GM23248 (cell line): Measurements from ENCODE around the gene HSD17B12.

Experiments
- EZH2 ChIP-seq: fragments of 200-600 bp; sonication (generic); IDR thresholded peaks from 2 replicates; pipeline ENCODE4 v1.6.1; 2018; ENCODE audit warnings: antibody characterized with exemption, mild to moderate bottlenecking; ENCODE audit not compliant: insufficient read depth, poor library complexity, severe bottlenecking
- EZH2phosphoT487 ChIP-seq: fragments of 200-600 bp; sonication (generic); IDR thresholded peaks from 2 replicates; pipeline ENCODE4 v1.6.1; 2018; ENCODE audit warnings: antibody characterized with exemption, moderate library complexity, mild to moderate bottlenecking, low read depth; ENCODE audit not compliant: insufficient read depth

DNA sequence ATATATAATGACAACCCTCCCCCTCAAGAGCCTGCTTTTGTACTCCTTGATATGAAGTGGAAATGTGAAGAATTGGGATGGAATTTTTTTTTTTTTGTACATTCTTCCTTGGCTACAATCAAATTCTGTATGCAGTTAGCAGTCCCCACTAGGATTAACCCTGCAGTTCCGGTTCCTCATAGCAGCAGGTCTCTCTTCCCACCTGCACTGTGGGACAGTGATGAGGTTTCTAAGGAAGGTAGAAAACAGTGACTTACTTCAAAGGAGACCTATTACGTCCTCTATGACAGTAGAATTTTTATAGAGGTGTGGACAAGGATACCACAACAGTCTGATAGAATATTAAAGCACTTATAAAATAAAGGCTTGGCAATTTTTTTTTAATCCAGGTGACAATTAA, 153.7 kb downstream of the HSD17B12 start:
- TF ChIP-seq EZH2phosphoT487: no peak
- TF ChIP-seq EZH2: no peak
